GM23248 (cell line): Measurements from ENCODE around the gene SMTN.

ENCODE experiments used
- EZH2 ChIP-seq: fragments of 200-600 bp; sonication (generic); IDR thresholded peaks from 2 replicates; pipeline ENCODE4 v1.6.1; 2018; ENCODE audit warnings: antibody characterized with exemption, mild to moderate bottlenecking; ENCODE audit not compliant: insufficient read depth, poor library complexity, severe bottlenecking
- EZH2phosphoT487 ChIP-seq: fragments of 200-600 bp; sonication (generic); IDR thresholded peaks from 2 replicates; pipeline ENCODE4 v1.6.1; 2018; ENCODE audit warnings: antibody characterized with exemption, moderate library complexity, mild to moderate bottlenecking, low read depth; ENCODE audit not compliant: insufficient read depth

GRCh38 chr22:31036671-31037550, 44.2 kb upstream of the SMTN start:
- TF ChIP-seq EZH2 = no peak
- TF ChIP-seq EZH2phosphoT487 = no peak
